Cerebellar nuclear complex (tissue), 1 donor: Measurements from ENCODE around the gene GPD2.
"Not testable (repeated sequence)": the region's sequence is repeated elsewhere in the genome, so short reads cannot be mapped to it uniquely, and the experiment has no call there.

Source experiments
- DNase-seq, 2 experiments: peaks; one replicate each; lab custom pipeline; 2025; lab: John Stamatoyannopoulos, UW

GPD2 gene

DNA sequence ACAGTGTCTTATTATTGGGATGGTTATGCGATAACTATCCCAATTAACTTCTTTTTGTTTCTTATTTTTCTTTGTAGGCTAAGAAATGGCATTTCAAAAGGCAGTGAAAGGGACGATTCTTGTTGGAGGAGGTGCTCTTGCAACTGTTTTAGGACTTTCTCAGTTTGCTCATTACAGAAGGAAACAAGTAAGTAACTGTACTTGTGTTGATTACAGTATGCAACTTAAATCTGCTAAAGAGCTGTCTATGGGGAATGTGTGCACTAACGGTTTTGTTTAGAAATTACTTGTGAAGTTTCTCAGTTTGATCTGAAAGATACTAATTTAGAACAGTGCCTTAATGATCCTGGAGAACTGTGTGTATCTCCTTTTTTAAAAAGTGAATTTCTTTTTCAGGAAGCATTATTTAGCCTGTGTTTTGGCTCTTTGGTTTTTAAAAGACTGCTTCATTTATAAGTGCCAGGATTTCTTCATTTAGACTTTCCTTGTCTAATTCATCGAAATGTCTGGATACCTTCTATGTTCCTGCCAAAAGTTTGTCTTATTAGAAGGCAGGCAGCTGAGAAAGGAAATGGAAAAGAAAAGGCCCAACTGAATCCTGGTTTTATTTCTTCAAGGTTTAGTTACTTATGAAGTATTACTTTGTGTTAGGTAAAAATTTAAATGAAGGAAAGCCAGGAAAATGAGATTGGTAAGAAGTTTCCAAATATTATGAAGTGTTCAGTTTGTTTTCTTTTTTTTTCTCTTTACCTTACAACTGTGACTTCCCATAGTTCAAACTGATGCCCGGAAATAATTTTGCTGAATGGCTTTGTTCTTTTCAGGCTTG lies 40.1 kb downstream of the GPD2 start:
- DNase-seq: no peak

DNA sequence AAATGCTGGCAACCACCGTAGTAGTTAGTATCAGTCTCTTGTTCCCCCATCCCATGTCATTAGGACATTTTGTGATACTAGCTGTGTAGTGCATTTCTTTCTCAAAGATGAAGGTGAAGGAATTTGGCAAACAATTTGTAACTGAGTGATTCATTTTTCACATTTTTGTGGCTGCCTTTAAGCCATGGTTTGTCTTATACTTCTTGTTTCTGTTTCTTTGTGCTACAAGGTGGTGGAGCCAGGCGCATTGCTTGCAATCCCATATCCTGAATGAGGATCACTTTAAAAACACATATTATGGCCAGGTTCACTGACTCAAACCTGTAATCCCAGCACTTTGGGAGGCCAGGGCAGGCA lies 40.6 kb downstream of the GPD2 start:
- no peak for DNase-seq

DNA sequence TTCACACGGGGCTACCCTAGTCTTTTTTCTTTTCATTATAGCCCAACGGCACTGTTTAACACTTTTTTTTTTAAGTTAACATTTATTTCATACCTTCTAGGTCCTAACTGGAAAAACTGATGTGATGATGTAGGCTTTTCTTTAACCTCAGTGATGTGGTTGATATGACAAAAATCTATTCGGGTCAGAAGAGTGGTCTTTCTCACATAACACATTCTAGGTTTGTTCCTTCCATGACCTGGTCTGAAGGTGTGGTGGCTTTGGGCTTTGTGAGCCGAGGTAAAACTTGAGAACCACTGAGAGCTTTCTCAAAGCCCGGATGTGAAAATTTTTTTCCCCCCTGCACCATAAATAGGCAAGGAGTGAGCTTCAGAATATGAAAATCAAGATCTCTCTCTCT lies 44.2 kb downstream of the GPD2 start:
- DNase-seq: no peak

DNA sequence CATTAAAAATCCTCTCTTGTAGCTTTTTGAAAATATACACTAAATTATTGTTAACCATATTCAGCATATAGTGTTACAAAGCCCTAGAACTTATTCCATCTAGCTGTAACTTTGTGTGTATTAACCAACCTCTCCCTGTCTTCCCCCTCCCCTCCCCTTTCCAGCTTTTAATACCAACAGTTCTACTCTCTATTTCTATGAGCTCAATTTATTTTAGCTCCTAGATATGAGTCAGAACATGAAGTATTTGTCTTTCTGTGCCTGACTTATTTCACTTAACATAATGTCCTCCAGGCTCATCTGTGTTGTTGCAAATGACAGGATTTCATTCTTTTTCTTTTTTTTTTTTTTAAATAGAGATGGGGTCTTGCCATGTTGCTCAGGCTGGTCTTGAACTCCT lies 45.1 kb downstream of the GPD2 start:
- no peak for DNase-seq

DNA sequence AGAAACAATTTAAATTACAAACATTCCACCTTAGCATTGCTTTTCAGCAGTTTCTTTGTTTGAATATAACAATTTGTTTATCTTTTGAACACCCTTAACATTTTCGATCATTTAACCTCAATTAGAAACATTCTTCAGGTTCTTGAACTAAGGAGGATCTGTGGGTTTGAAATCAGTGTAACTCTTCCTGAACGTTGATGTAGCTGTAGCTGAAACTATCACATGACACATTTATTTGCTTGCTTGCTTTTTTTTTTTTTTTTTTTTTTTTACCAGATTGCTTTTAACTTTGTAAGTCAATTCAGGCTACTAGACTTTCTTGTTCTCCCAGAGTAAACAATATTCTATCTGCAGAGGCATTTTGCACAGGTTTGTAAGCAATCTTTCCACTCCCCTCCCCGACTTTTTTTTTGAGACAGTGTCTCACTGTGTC lies 47.6 kb downstream of the GPD2 start:
- no peak for DNase-seq

DNA sequence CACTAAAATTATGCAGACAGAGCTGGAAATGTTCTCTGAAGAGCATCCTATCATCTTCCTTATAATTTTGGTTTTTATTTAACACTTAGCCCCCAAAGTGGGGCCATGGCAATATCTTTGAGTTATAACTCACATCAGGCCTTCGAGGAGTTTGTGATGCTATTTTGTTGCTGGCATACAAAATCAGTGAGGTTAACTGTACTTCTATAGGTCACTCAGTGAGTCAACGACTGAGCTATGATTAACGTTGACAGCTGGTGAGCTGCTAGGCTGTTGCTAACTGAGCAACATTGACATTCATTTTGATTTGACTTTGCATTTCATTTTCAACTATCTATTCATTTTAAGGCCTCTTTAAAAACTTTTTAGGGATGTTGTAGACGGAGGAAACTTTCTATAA lies 50.0 kb downstream of the GPD2 start:
- no peak for DNase-seq

DNA sequence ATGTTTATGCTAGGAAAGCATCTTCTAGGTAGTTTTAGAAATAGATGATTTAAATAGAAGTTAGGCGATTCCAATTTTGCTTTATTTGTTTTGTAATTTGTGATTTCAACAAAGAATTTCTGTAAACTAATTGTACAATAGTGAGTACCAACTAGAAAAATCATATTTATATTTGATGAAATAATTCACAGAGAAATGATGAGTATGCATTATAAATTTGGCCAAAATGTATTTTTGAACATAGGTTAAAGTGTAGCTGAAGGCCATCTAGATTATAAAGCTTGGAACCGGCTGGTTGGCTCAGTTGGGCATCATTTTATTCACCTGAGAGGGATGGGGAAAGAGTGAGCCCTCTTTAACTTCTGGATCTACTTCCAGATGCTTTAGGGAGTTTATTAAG lies 50.4 kb downstream of the GPD2 start:
- DNase-seq: no peak

DNA sequence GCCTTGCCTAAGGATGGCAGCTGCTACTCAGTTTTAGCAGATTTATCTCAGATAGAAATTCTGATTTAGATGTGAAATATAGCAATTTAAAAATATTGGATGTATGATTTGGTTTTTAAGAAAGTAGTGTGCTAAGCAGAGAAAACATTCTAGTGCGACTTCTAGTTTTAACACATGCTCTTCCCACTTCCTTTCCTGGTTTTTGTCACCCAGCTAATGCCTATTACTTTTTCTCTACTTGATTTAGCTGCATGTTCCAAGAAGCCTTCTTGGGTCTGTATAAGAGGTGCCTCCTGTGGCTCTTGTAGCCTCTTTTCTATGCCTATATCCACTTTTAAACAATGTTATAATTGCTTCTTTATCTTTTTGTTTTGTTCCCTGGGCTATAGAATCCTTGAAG lies 53.0 kb downstream of the GPD2 start:
- no peak for DNase-seq

DNA sequence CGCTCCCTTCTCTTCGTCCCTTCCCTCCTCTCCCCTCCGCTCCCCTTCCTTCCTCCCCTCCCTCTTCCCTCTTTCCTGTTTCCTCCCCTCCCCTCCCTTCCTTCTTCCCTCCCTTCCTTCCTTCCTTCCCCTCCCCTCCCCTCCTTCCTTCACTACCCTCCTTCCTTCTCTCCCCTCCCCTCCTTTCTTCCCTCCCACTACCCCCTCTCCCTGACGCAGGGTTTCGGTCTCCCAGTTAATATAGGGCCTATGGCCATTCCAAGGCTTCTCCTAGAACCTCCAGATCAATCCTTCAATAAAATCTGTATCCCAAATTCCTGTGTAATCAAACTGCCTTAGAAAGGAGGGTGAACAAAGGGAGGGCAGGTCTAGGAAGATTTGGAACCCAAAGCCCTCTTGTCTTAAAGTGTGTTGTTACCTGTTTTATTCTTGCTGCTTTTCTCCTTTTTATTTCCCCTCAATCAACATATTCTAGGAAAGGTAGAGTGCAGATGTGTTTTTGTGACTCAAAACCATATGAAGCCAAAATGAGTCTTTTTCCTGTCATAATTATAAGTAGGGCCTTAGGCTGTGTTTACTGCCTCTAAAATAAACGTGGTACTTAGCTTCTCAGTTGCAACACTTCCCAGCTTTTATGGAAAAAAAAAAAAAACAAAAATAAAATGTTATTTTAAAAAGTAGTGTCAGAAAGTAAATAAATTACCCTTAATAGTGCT lies 53.7 kb downstream of the GPD2 start:
- no peak for DNase-seq

DNA sequence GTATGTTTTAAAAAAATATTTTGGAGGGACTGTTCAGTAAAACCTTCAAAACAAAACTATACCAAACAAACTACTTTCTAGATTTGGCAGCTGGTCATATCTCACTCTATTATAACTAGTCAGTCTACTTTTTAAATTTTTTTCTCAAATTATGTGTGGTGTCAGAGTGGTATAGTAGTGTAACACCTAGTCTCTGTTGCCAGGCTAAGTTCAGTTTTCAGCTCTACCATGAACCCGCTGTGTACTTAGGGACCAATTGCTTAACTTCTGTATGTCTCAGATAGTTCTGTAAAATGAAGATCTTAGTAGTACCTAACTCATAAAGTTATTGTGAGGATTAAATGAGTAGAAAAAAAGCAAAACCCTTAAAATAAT lies 54.3 kb downstream of the GPD2 start:
- no peak for DNase-seq

DNA sequence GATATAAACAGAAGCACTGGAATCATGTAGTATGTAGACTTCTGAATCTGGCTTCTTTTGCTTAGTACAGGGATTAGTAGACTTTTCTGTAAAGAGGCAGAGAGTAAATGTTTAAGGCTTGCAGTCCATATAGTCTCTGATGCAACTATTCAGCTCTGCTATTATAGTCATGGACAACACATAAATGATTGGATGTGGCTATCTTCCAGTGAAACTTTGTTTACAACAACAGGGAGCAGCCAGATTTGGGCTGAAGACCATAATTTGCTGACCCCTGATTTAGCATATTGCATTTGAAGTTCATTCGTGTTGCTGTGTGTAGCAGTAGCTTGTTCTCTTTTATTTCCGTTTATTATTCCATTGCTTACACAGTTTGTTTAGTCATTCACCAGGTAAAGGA lies 55.0 kb downstream of the GPD2 start:
- DNase-seq: no peak

DNA sequence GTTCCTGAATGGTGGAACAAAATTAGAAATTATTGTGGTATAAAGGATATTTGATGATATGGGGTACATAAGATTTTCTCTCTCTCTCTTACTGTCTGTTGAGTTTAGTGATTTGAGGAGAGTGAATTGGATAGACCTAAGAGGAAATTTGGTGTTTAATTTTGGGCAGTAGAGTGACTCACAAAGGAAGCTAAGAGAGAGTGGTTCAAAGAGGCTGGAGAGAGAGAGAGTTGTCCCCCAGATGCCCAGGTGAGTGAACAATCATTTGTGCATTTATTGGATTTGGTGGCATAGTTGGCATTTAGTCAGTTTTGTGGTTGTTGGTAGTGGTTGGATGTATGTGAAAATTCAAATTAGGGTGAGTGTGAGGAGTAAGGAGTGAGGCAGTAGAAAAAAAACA lies 56.8 kb downstream of the GPD2 start:
- DNase-seq: no peak

DNA sequence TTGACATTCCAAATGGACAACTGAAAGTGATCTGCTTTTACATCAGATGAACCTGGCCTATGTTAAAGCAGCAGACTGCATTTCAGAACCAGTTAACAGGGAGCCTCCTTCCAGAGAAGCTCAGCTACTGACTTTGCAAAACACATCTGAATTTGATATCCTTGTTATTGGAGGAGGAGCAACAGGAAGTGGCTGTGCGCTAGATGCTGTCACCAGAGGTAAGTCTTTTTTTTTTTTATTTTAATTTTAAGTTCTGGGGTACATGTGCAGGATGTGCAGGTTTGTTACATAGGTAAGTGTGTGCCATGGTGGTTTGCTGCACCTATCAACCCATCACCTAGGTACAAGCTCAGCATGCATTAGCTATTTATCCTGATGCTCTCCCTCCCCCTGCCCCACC lies 59.8 kb downstream of the GPD2 start:
- not testable (repeated sequence) for DNase-seq

DNA sequence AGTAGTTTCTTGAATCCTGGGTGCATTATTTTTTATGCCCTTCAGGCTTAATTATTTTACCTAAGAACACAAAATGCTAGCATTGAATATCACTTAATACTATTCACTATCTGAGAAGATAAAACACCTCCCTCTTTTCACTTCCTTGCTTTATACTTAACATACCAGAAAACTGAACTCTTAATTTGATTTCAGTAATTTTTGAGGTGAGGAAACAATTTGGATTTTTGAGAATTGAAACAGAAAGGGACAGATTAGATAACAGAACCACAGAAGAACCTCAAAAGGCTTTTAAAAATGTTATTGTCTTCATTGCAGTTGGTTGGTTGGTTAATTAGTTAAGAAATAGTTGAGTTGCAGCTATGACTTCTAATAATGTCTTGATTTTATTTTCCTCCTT lies 69.5 kb downstream of the GPD2 start:
- no peak for DNase-seq

DNA sequence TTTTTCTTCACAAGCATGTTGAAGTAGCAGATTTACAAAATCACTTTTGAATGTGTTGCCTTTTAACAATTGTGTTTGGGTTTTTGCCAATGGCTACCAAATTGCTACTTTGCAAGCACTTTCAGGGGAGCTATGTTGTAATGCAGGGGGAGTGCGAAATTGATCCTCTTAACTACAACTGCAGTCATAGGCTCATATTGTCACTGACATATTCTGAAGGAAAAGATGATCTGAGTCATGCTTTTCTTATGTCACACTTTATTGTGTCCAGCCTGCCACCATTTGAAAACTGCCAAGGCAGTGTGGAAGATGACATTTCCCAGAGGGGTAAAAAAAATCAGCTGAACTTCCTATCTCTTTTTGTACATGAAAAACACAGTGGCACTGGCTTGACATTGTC lies 74.9 kb downstream of the GPD2 start:
- DNase-seq: no peak

DNA sequence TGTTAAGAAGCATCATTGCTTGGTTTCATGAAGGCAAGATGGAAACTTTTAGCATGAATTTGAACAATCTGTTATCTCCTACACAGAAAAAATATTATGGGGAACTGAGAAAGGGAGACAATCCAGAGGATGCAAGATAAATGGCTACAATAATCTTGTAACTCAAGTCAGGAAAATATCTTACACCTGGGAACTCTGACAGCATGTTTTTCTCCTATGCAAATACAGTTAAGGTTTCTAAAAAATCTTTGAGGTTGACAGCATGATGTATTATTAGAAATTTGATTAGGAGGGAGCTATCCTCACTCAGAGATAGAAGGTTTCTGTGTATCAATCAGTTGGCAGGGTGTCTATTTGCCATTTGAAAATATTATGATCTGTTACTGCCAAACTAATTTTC lies 75.6 kb downstream of the GPD2 start:
- no peak for DNase-seq

DNA sequence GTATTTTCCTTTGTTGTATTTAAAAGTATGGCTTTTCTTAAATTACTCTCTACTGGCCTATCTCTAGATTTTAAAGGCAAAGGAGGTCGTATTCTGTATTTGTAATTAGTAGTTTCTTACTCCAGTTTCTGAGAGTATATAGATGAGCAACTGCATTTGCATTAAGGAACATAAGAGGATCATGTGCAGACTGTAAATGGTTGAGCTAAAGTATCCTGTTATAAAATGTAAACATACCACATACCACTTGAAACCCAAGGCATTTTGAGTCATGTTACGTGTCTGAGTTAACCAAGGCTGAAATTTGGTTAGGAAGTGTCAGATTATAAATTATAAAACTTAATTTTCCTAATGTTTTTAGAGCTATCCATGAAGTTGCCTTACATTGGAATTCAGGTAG lies 76.3 kb downstream of the GPD2 start:
- DNase-seq: no peak

DNA sequence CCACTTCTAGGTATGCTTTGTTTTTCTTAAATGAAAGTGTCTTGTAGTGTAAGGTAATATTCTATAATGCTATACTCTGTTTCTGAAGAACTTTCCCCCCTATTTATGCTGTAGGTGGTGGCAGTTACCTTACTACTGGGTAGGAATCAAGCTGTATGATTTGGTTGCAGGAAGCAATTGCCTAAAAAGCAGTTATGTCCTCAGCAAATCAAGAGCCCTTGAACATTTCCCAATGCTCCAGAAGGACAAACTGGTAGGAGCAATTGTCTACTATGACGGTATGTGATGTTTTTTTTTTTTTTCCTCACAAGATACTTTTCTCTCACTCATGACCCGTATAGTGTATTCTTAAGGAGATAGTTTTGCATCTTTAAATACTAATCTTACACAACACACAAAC lies 77.0 kb downstream of the GPD2 start:
- DNase-seq: no peak

DNA sequence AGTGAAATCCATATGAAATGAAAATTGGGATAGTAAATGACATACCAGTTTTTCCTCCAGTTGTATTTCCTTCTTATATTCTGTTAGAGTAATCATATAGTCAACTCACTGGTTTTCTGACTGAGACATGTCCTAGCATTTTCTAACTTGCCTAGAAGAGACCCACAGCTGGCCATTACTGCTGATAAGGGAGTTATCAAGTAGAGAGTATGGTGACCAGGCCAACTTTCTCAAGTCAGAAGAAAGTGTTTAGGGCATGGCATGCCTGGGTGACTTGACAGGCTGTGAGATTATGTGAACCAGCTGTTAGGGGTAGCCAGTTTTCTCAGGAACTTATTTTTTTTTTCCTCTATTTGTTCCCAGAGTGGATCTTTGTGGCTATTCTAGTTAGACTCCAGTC lies 81.2 kb downstream of the GPD2 start:
- DNase-seq: no peak

DNA sequence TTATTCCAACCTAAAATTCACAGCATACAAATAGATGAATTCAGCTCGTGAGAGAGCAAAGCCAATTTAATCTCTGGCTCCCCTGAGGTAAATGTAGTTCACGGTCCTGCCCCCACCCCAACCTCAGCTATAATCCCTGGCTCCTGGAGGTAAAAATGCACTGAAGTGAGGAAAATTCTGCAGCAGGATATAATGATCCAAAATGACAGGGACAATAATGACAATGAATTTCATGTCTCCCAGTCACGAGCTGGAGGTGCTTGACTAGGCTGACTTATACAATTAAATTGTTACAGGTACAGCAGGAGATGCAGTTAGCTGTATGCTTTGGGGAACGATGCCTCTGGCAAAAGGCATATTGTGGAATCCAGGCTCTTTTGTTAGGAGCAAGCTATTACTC lies 82.0 kb downstream of the GPD2 start:
- no peak for DNase-seq

DNA sequence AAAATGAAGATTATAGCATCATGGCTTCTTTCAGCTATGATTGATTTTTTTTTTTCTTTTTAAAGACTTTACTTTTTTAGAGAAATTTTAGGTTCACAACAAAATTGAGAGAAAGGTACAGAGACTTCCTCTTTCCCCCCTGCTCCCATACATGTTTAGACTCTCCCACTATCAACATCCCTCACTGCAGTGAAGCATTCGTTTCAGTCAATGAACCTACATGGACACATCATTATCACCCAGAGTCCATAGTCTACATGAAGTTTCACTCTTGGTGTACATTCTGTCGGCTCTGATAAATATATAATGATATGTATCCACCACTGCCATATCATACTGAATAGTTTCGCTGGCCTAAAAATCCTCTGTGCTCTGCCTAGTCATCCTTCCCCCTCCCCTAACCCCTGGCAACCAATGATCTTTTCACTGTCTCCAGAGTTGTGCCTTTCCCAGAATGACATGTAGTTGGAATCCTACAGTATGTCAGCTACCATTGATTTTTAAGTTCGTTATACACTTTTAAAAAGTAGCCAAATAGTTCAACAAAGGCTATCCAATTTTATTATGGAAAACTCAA lies 86.8 kb downstream of the GPD2 start:
- no peak for DNase-seq

DNA sequence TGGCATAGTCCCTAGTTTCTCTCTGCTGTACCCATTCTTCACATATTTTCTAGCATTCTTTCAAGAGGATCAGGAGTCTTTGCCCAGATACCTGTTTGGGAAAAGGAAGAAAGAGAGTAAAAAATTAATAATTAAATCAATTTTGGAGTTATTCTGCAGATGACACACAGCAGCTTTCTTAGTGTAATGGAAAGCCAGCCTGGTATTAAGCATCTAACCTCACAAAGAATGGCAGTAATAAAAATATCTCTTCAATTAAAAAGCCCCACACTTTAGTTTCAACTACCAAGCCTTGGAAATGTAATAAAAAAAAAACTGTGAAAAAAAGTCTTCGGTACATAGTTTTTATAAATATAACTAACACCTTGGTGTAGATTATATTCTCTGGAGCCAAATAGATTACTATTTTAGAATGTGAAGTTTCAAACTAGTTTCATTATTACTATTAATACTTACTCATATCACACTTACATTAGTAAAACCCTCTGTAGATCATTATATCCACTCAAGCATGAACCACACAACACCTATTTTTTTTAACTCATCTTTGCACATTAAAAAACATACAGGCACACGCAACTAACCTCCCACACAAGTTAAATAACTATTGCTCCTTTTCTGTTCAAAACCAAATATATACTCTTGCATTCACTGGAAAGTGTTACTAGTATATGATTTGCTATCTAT lies 90.9 kb downstream of the GPD2 start:
- DNase-seq: no peak

DNA sequence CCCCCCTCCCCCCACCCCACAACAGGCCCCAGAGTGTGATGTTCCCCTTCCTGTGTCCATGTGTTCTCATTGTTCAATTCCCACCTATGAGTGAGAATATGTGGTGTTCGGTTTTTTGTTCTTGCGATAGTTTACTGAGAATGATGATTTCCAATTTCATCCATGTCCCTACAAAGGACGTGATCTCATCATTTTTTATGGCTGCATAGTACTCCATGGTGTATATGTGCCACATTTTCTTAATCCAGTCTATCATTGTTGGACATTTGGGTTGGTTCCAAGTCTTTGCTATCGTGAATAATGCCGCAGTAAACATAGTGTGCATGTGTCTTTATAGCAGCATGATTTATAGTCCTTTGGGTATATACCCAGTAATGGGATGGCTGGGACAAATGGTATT lies 92.4 kb downstream of the GPD2 start:
- DNase-seq: not testable (repeated sequence)
